ENCODE measurements around the gene CNTN1.

CNTN1 gene

DNA sequence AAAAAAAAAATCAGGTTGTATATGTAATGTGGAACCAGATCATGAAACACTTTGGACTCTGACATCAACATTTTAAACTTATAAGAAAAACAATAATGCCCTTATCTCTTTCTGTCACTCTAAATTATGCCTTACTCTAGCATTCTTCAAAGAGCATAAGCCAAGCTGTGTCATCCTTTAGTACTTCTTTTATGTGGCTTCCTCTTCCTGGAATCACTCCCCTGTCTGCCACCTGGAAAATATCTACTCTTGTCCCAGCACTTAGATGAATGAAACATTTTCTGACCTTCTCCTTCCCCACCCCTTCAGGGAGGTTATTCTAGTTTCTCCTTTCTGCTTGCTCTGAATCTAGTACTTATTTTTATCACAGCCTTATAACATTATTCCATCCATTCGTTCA lies 101.2 kb downstream of the CNTN1 start:
- no peak overlapping the region for H3K9ac ChIP-seq (ENCODE audit: insufficient read length, low read depth)

DNA sequence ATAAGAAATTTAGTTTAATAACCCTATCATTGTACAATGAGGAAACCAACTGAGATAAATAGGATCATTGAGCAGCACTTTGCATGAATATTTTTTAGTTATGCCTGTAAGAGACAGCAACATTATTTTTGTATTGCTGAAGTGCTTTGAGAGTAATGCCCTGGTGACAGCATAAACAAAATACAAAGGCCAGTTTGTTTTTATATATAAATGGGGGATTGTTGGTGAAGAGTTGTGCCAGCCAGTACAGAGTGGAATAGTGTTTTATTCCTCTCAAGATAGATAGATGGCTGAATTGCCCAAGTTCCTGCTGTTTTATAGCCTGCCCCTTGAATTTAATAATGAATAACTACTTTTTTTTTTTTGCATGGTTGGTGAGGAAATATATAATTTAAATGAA lies 101.8 kb downstream of the CNTN1 start:
- H3K9ac ChIP-seq (ENCODE audit: insufficient read length, low read depth) = no peak overlapping the region
- no peaks in the 10 kb centered on the region for H3K9me3 ChIP-seq (ENCODE audit: insufficient read depth, low read length)
- DNase-seq (ENCODE audit: low read depth, low spot score) = no peak
- H3K36me3 ChIP-seq (ENCODE audit: insufficient read depth, insufficient read length, low read length) = no peaks in the 10 kb centered on the region
- no peaks in the 10 kb centered on the region for H3K27me3 ChIP-seq (ENCODE audit: insufficient read depth, insufficient read length)
- no peak for TF ChIP-seq SUZ12 (IDR thresholded peaks at IDR 0.05; ENCODE audit: extremely low read depth, insufficient read depth, insufficient read length)
- no peak for TF ChIP-seq ZNF274 (IDR thresholded peaks at IDR 0.05; ENCODE audit: low read depth, low read length)
- TF ChIP-seq YY1 (IDR thresholded peaks at IDR 0.05; ENCODE audit: insufficient read depth, insufficient read length) = no peak
- no peaks in the 10 kb centered on the region for H3K4me1 ChIP-seq (ENCODE audit: insufficient read depth, insufficient read length)
- no peak overlapping the region for H3K4me3 ChIP-seq (ENCODE audit: insufficient read length, low read depth)

More for the DNA sequence above, 101.2 kb downstream of the CNTN1 start:
- Histone ChIP-seq H3K27me3 (ENCODE audit: insufficient read depth, insufficient read length) (no peaks in the 10 kb centered on the region), H3K36me3 (ENCODE audit: insufficient read depth, insufficient read length, low read length) (no peaks in the 10 kb centered on the region), H3K4me1 (ENCODE audit: insufficient read depth, insufficient read length) (no peaks in the 10 kb centered on the region), H3K4me3 (ENCODE audit: insufficient read length, low read depth) (no peak overlapping the region), H3K9me3 (ENCODE audit: insufficient read depth, low read length) (no peaks in the 10 kb centered on the region)
- TF ChIP-seq ZNF274 (IDR thresholded peaks at IDR 0.05; ENCODE audit: low read depth, low read length) = no peak
- no peak for TF ChIP-seq SUZ12 (IDR thresholded peaks at IDR 0.05; ENCODE audit: extremely low read depth, insufficient read depth, insufficient read length)
- no peak for TF ChIP-seq YY1 (IDR thresholded peaks at IDR 0.05; ENCODE audit: insufficient read depth, insufficient read length)
- DNase-seq (ENCODE audit: low read depth, low spot score) = no peak

DNA sequence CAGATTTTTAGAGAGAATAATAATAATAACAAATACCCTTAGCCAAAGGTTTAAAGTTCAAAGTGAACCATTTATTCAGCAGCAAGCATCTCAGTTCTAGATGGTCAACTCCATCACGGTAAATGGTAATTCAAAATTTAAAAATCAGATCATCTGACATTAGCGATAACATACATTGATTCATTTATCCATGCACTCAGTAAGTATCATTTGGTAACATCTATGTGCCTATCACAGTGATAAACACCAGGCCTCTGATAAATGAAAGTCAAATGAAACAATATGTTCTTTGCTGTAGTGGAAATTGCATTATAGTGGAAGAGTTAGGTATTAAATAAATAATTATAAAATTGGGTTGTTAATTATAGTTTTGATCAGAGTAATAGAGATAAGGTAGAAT lies 108.8 kb downstream of the CNTN1 start:
- Histone ChIP-seq H3K9me3 (ENCODE audit: insufficient read depth, low read length) (no peaks in the 10 kb centered on the region), H3K27me3 (ENCODE audit: insufficient read depth, insufficient read length) (no peaks in the 10 kb centered on the region), H3K9ac (ENCODE audit: insufficient read length, low read depth) (no peak overlapping the region), H3K36me3 (ENCODE audit: insufficient read depth, insufficient read length, low read length) (no peaks in the 10 kb centered on the region), H3K4me1 (ENCODE audit: insufficient read depth, insufficient read length) (no peaks in the 10 kb centered on the region), H3K4me3 (ENCODE audit: insufficient read length, low read depth) (no peak overlapping the region)
- TF ChIP-seq ZNF274 (IDR thresholded peaks at IDR 0.05; ENCODE audit: low read depth, low read length) = no peak
- no peak for TF ChIP-seq YY1 (IDR thresholded peaks at IDR 0.05; ENCODE audit: insufficient read depth, insufficient read length)
- TF ChIP-seq SUZ12 (IDR thresholded peaks at IDR 0.05; ENCODE audit: extremely low read depth, insufficient read depth, insufficient read length) = no peak
- DNase-seq (ENCODE audit: low read depth, low spot score) = no peak

DNA sequence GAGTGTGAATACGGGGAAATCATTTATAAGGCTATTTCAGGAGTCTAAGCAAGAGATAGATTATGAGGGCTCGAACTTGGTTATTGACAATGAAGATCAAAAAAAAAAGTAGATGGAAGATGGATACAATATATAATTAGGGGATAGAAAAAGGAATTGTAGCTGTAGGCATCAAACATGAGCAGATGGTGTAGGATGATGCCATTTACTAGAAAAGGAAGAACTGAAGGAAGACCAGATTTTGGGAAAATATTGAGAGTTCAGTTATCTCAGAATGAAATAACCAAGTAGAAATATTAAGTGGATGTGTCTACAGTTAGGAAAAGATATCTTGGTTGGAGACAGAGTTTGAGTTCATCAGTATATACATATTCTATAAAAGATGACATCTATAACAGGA lies 109.6 kb downstream of the CNTN1 start:
- DNase-seq (ENCODE audit: low read depth, low spot score) = no peak
- Histone ChIP-seq H3K9me3 (ENCODE audit: insufficient read depth, low read length) (no peaks in the 10 kb centered on the region), H3K36me3 (ENCODE audit: insufficient read depth, insufficient read length, low read length) (no peaks in the 10 kb centered on the region), H3K9ac (ENCODE audit: insufficient read length, low read depth) (no peak overlapping the region), H3K4me3 (ENCODE audit: insufficient read length, low read depth) (no peak overlapping the region), H3K27me3 (ENCODE audit: insufficient read depth, insufficient read length) (no peaks in the 10 kb centered on the region), H3K4me1 (ENCODE audit: insufficient read depth, insufficient read length) (no peaks in the 10 kb centered on the region)
- TF ChIP-seq YY1 (IDR thresholded peaks at IDR 0.05; ENCODE audit: insufficient read depth, insufficient read length) = no peak
- no peak for TF ChIP-seq ZNF274 (IDR thresholded peaks at IDR 0.05; ENCODE audit: low read depth, low read length)
- TF ChIP-seq SUZ12 (IDR thresholded peaks at IDR 0.05; ENCODE audit: extremely low read depth, insufficient read depth, insufficient read length) = no peak

DNA sequence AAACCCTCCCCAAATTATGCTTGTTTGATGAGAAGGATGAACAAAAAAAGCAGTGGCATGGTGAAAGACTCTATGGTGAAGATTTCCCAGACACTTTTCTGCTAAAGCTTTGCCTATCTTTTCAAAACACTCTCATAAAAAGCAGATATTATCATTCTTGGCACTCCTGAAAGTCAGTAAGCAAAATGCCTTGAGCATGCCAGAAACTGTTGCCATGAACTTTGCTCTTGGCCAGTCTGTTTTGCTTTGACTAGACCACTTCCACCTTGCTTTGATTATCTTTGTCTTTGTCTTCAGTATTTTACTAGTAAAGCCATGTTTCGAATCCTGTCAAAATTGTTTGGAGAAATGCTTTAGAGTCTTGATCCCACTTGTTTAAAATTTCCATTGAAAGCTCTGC lies 110.4 kb downstream of the CNTN1 start:
- TF ChIP-seq ZNF274 (IDR thresholded peaks at IDR 0.05; ENCODE audit: low read depth, low read length) (no peak), YY1 (IDR thresholded peaks at IDR 0.05; ENCODE audit: insufficient read depth, insufficient read length) (no peak), SUZ12 (IDR thresholded peaks at IDR 0.05; ENCODE audit: extremely low read depth, insufficient read depth, insufficient read length) (no peak)
- DNase-seq (ENCODE audit: low read depth, low spot score) = no peak
- H3K9me3 ChIP-seq (ENCODE audit: insufficient read depth, low read length) = no peaks in the 10 kb centered on the region

DNA sequence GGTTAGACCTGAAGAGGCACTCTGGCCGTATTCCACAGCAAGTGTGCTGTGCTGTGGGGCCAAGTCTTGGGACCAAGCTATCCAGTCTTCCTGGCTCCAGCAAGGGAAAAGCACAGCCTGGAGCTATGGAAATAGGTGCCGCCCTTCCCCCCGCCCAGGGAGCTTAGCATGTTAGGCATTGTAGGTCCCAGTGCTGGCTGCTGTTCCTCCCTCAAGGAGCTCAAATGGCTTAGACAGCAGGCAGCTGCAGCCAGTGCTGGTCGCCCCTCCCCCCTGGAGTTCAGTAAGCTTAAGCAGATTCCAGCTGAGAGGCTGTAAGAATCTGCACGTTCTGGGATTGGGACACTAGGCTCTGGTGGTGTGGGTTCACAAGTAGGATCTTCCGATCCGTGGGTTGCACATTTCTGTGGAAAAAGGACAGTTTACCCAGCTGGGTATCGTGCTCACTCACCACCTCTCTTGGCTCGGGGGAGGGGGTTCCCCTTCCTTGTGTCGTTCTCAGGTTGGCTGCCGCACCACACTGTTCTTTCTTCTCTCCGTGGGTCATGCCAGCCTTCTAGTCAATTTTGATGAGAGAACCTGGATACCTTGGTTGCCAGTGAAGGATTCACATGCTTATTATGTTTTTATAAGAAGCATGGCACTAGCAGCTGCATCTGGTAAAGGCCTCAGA lies 127.3 kb downstream of the CNTN1 start:
- DNase-seq (ENCODE audit: low read depth, low spot score) = peak; percentile 85
- Histone ChIP-seq H3K9ac (ENCODE audit: insufficient read length, low read depth) (peak overlapping the region; percentile 33), H3K36me3 (ENCODE audit: insufficient read depth, insufficient read length, low read length) (no peaks in the 10 kb centered on the region), H3K4me3 (ENCODE audit: insufficient read length, low read depth) (no peak overlapping the region), H3K9me3 (ENCODE audit: insufficient read depth, low read length) (0 out of 2 replicates have a peak, but pooled peaks cover 4% of the 10 kb centered on the region), H3K4me1 (ENCODE audit: insufficient read depth, insufficient read length) (peaks cover 7% of the 10 kb centered on the region), H3K27me3 (ENCODE audit: insufficient read depth, insufficient read length) (no peaks in the 10 kb centered on the region)
- TF ChIP-seq ZNF274 (IDR thresholded peaks at IDR 0.05; ENCODE audit: low read depth, low read length) = no peak

More for the DNA sequence above, 110.4 kb downstream of the CNTN1 start:
- no peaks in the 10 kb centered on the region for H3K4me1 ChIP-seq (ENCODE audit: insufficient read depth, insufficient read length)
- H3K9ac ChIP-seq (ENCODE audit: insufficient read length, low read depth) = no peak overlapping the region
- H3K27me3 ChIP-seq (ENCODE audit: insufficient read depth, insufficient read length) = no peaks in the 10 kb centered on the region
- H3K4me3 ChIP-seq (ENCODE audit: insufficient read length, low read depth) = no peak overlapping the region
- H3K36me3 ChIP-seq (ENCODE audit: insufficient read depth, insufficient read length, low read length) = no peaks in the 10 kb centered on the region

DNA sequence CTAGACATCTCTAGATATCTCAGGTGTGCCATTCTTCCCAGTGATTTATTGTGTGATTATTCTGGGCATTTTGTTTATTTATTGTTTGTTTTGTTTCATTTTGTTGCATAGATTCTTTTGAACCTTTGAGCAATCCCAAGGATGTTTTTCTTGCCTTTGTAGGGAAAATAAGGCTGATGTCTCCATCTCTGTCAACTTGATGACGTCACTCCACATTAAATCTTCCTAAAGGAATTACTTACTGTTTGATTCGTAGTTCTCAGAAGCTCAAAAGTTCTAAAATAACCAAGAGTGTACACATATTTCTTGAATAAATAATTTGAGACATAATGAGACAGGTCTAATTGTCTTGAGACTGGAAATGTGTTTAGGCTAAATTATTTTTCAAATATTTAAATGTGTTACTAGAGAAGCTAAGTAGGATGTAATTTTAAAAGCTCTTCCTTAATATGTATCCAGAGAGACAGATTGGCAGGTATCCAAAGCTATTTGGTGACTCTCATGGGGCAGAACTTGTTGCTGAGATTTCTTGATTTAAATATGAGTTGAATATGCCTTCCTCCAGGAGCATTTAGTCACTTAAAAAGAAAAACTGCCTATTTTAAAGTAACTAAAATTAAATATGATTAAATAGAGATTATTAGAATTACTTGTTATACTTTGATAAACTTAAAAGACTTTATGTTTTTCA lies 128.7 kb downstream of the CNTN1 start:
- H3K27me3 ChIP-seq (ENCODE audit: insufficient read depth, insufficient read length) = no peaks in the 10 kb centered on the region
- H3K9me3 ChIP-seq (ENCODE audit: insufficient read depth, low read length) = 0 out of 2 replicates have a peak, but pooled peaks cover 4% of the 10 kb centered on the region
- H3K9ac ChIP-seq (ENCODE audit: insufficient read length, low read depth) = no peak overlapping the region
- H3K4me3 ChIP-seq (ENCODE audit: insufficient read length, low read depth) = no peak overlapping the region
- H3K4me1 ChIP-seq (ENCODE audit: insufficient read depth, insufficient read length) = peaks cover 7% of the 10 kb centered on the region
- TF ChIP-seq SUZ12 (IDR thresholded peaks at IDR 0.05; ENCODE audit: extremely low read depth, insufficient read depth, insufficient read length) = no peak
- no peak for TF ChIP-seq YY1 (IDR thresholded peaks at IDR 0.05; ENCODE audit: insufficient read depth, insufficient read length)
- TF ChIP-seq ZNF274 (IDR thresholded peaks at IDR 0.05; ENCODE audit: low read depth, low read length) = no peak
- H3K36me3 ChIP-seq (ENCODE audit: insufficient read depth, insufficient read length, low read length) = no peaks in the 10 kb centered on the region
- no peak for DNase-seq (ENCODE audit: low read depth, low spot score)

Data from NT2/D1 (cell line).